Stomach (tissue), 9 donors: Measurements from ENCODE around the gene FBXL7. TPM values are rescaled to one million over a fixed set of nuclear protein-coding genes. Genes with fewer than 3 reads are reported as not detected.

Source experiments
- DNase-seq, 2 donors: peaks; one replicate each; pipeline versions ENCODE4 v3.0.0 to v3.0.0-alpha.2; 2013 to 2019
- H3K27ac ChIP-seq, 5 donors: fragments of 200-600 bp in 4 of 5; sonication (generic) in 4 of 5; one replicate each; pipeline ENCODE4 v1.5.1; 2013 to 2019; ENCODE audit warnings: mild to moderate bottlenecking in 1 of 5, moderate library complexity in 1 of 5
- H3K27me3 ChIP-seq, 3 donors: fragments of 200-600 bp; sonication (generic); one replicate each; pipeline ENCODE4 v1.5.1; 2017 to 2019; ENCODE audit warnings: mixed run types in 1 of 3
- H3K36me3 ChIP-seq, 4 donors: fragments of 200-600 bp; sonication (generic); 1 replicate in 3 of 4; 2 replicates in 1 of 4; pipeline ENCODE4 v1.5.1; 2016 to 2019
- H3K4me1 ChIP-seq, 4 donors: fragments of 200-600 bp; sonication (generic); one replicate each; pipeline ENCODE4 v1.5.1; 2016 to 2019
- H3K4me3 ChIP-seq, 4 donors: fragments of 200-600 bp; sonication (generic) in 3 of 4; one replicate each; pipeline ENCODE4 v1.5.1; 2016 to 2019; ENCODE audit warnings: mild to moderate bottlenecking in 1 of 4
- H3K9me3 ChIP-seq, 4 donors: fragments of 200-600 bp; sonication (generic); one replicate each; pipeline ENCODE4 v1.5.1; 2016 to 2019
- EP300 ChIP-seq: sonication (generic); formaldehyde crosslinking; IDR thresholded peaks from one replicate; pipeline ENCODE4 v1.6.1; 2017; ENCODE audit warnings: antibody characterized with exemption
- POLR2A ChIP-seq, 4 donors: fragments of 450-650 bp; IDR thresholded peaks; one replicate each; pipeline ENCODE4 v1.6.1; 2016; ENCODE audit warnings: antibody characterized with exemption in 4 of 4, control low read depth in 2 of 4, mild to moderate bottlenecking in 1 of 4, moderate library complexity in 1 of 4
- POLR2AphosphoS5 ChIP-seq, 3 donors: sonication (generic); formaldehyde crosslinking; IDR thresholded peaks; one replicate each; pipeline ENCODE4 v1.6.1; 2016; ENCODE audit warnings: antibody characterized with exemption in 3 of 3
- WGBS, 5 donors: extraction: QIAGEN DNeasy Blood & Tissue Kit in 3 of 5; methylation state at CpG; one replicate each; pipeline versions ENCODE4 v1.1.5 to v1.1.7; 2013 to 2018; 5-methylcytosine and 5-hydroxymethylcytosine counted together
- intact Hi-C: fragments of 100-400 bp; cut with DNase I; formaldehyde crosslinking; loops from one replicate; pipeline ENCODE4 v1.15.1; 2023; ENCODE audit warnings: low total_unique reads
- polyA plus RNA-seq, 3 donors: library from polyadenylated mRNA; stranded (reverse); fragments of 200-250 nt; gene quantifications; one replicate each; pipeline ENCODE4 v1.2.3, GENCODE V29; 2013
- total RNA-seq, 5 donors: library from RNA; depleted of rRNA; stranded (reverse); fragments of >200 nt; gene quantifications; one replicate each; pipeline versions ENCODE4 v1.1.0 to v1.2.3, GENCODE V29; 2014 to 2016
- TF ChIP-seq, protein P1 (sequence below), 7 experiments: fragments of 450-650 bp in 4 of 7; fragments of 200-600 bp in 3 of 7; sonication (generic) in 3 of 7; IDR thresholded peaks; one replicate each; pipeline ENCODE4 v1.5.1; 2016 to 2019; ENCODE audit warnings: antibody characterized with exemption in 7 of 7, control low read depth in 2 of 7, mild to moderate bottlenecking in 1 of 7
- donor health status: healthy with polysubstance abuse.
- donor health status: Bipolar disorder and iron deficiency.
- donor health status: healthy.

Gene FBXL7
- total and polyA plus RNA-seq, 8 donors, result 3.6 to 17.1 (median 6.8) TPM

DNA sequence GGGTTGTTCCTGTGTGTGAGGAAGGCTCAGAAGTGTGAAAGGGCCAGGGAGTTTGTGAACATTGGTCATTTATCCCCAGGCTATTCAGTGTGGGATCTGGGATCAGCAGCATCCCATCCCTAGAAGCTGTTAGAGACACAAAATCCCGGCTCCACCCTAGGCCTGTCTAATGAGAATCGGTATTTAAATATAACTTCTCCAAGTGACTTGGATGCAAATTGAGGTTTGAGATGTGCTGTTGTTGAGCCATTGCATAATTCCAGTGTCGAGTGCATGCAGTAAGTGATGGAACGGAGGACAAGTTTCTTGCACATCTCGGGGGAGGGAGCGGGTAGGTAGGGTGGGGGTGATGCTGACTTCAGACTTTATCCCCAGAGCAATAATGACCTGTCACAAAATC lies 138.3 kb downstream of the FBXL7 start:
- WGBS, 5 donors, result 86 to 93% (median 91%) methylated on average over 6 of the region's 6 CpGs
- Histone ChIP-seq H3K9me3 (no peaks in the 10 kb centered on the region), H3K27ac (no peak overlapping the region), H3K4me1 (peaks cover 0 to 9% (median 0%) of the 10 kb centered on the region in 4 donors), H3K27me3 (no peaks in the 10 kb centered on the region), H3K36me3 (no peaks in the 10 kb centered on the region), H3K4me3 (no peak overlapping the region)
- TF ChIP-seq EP300 (no peak), POLR2A (IDR thresholded peaks at IDR 0.05) (no peak), POLR2AphosphoS5 (IDR thresholded peaks at IDR 0.05) (no peak)
- TF ChIP-seq, protein P1, sequence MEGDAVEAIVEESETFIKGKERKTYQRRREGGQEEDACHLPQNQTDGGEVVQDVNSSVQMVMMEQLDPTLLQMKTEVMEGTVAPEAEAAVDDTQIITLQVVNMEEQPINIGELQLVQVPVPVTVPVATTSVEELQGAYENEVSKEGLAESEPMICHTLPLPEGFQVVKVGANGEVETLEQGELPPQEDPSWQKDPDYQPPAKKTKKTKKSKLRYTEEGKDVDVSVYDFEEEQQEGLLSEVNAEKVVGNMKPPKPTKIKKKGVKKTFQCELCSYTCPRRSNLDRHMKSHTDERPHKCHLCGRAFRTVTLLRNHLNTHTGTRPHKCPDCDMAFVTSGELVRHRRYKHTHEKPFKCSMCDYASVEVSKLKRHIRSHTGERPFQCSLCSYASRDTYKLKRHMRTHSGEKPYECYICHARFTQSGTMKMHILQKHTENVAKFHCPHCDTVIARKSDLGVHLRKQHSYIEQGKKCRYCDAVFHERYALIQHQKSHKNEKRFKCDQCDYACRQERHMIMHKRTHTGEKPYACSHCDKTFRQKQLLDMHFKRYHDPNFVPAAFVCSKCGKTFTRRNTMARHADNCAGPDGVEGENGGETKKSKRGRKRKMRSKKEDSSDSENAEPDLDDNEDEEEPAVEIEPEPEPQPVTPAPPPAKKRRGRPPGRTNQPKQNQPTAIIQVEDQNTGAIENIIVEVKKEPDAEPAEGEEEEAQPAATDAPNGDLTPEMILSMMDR (IDR thresholded peaks at IDR 0.05), result no peak
- intact Hi-C loops, result no loop called here
- DNase-seq, result no peak

DNA sequence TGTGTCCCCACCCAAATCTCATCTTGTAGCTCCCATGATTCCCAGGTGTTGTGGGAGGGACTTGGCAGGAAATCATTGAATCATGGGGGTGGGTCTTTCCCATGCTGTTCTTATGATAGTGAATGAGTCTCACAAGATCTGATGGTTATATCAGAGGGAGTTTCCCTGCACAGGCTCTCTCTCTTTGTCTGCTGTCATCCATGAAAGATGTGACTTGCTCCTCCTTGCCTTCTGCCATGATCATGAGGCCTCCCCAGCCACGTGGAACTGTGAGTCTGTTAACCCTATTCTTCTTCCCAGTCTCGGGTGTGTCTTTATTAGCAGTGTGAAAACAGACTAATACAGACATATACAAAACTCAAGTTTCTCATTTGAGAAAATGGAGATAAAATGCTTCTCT lies 139.3 kb downstream of the FBXL7 start:
- Histone ChIP-seq H3K4me3 (no peak overlapping the region), H3K9me3 (no peaks in the 10 kb centered on the region), H3K27ac (no peak overlapping the region), H3K4me1 (peaks cover 0 to 19% (median 0%) of the 10 kb centered on the region in 4 donors), H3K27me3 (no peaks in the 10 kb centered on the region), H3K36me3 (no peaks in the 10 kb centered on the region)
- 38 to 62% (median 44%) methylated on average over 2 of the region's 2 CpGs for WGBS, 5 donors
- DNase-seq, result no peak
- TF ChIP-seq, protein P1 (IDR thresholded peaks at IDR 0.05), result no peak
- TF ChIP-seq POLR2A (IDR thresholded peaks at IDR 0.05), result no peak
- intact Hi-C loops, result no loop called here

DNA sequence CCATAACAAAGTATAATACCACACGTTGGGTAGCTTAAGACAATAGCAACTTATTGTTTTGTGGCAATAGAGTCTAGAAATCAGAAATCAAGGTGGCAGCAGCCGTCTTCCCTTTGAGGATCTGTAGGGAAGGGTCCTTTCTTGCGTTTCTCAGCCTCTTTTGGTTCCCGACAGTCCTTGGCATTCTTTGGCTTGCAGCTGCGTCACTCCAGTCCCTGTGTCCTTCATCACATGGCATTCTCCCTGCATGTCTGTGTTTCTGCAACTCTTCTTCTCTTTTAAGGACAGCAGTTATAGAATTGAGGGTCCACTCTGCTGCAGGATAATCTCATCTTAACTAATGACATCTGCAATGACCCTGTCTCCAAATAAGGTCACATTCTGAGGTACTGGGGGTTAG lies 140.1 kb downstream of the FBXL7 start:
- Histone ChIP-seq H3K4me1 (peaks cover 0 to 26% (median under 1%) of the 10 kb centered on the region in 4 donors), H3K27ac (no peak overlapping the region), H3K4me3 (no peak overlapping the region), H3K27me3 (no peaks in the 10 kb centered on the region), H3K36me3 (no peaks in the 10 kb centered on the region), H3K9me3 (no peaks in the 10 kb centered on the region)
- WGBS, 5 donors, result 85 to 90% (median 88%) methylated on average over 5 of the region's 5 CpGs
- TF ChIP-seq EP300 (no peak), POLR2A (IDR thresholded peaks at IDR 0.05) (no peak), POLR2AphosphoS5 (IDR thresholded peaks at IDR 0.05) (no peak)
- TF ChIP-seq, protein P1 (IDR thresholded peaks at IDR 0.05), result no peak
- DNase-seq, result no peak
- intact Hi-C loops, result no loop called here

DNA sequence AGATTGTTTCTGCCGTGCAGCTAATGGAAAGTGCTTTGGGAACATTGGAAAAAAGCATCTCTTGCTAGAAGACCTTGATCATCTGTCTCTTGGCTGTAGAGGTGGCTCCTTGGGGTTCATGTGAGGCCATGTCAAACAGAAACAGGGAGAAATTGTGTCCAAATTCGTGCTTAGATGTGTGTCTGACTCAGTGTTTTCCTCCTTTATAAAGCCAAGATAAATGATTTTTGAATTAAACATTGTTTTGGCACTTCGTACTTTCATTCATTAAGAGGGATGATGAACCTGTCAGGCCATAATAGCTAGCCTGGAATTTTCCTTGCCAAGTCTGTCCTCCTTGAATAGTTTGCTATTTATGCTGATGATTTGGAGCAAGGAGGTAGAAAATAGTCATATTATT lies 143.8 kb downstream of the FBXL7 start:
- TF ChIP-seq EP300, result no peak
- no peak for TF ChIP-seq POLR2AphosphoS5 (IDR thresholded peaks at IDR 0.05)
- no peak for TF ChIP-seq POLR2A (IDR thresholded peaks at IDR 0.05)
- WGBS, 5 donors, result 44 to 54% (median 47%) methylated on average over 3 of the region's 3 CpGs
- intact Hi-C loops, result no loop called here
- no peak overlapping the region for H3K27ac ChIP-seq
- no peaks in the 10 kb centered on the region for H3K27me3 ChIP-seq
- no peaks in the 10 kb centered on the region for H3K9me3 ChIP-seq
- H3K4me3 ChIP-seq, result no peak overlapping the region
- H3K36me3 ChIP-seq, result no peaks in the 10 kb centered on the region
- no peak for DNase-seq
- H3K4me1 ChIP-seq, result peaks cover 0 to 32% (median 2%) of the 10 kb centered on the region in 4 donors

DNA sequence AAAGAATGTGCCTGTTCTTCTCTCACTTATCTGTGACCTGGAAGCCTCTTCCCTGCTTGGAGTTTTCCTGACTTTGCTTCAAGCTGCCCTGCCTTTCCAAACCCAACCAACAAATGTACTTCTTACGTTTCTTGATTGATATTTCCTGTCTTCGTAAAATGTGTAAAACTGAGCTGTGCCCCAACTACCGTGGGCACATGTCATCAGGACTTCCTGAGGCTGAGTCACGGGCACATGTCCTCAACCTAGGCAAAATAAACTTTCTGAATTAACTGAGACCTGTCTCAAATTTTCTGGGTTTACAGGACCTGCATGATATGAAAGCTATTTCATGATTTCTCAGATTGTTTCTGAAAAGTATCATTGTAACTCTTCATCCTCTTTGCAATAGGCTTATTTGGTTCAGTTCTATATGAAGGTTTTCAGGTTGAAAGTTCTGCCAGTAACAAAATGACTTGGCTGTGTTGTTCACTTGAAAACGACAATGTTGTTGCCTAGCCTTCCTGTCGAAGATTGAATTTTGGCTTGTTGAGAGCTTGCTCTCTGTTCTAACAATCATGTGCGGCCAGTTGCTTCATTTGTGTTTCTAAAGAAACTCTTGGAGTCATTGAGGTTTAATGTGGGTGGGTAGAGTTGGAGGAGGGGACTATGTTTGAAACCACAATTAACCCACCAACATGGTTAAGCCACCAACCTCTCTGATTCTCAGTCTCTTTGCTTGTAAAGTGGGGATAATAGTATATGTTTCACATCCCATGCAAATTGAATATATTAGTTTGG lies 145.6 kb downstream of the FBXL7 start:
- TF ChIP-seq POLR2AphosphoS5 (IDR thresholded peaks at IDR 0.05) (no peak), EP300 (no peak)
- H3K27ac ChIP-seq, result no peak overlapping the region
- H3K4me1 ChIP-seq, result peaks cover 0 to 32% (median 2%) of the 10 kb centered on the region in 4 donors
- no peaks in the 10 kb centered on the region for H3K9me3 ChIP-seq
- no peaks in the 10 kb centered on the region for H3K36me3 ChIP-seq
- no peak overlapping the region for H3K4me3 ChIP-seq
- 43 to 66% (median 55%) methylated on average over 7 of the region's 7 CpGs for WGBS, 5 donors
- intact Hi-C loops, result no loop called here
- DNase-seq, result no peak
- H3K27me3 ChIP-seq, result no peaks in the 10 kb centered on the region
